H9 (cell line): ENCODE measurements around the gene LRRC3B. TPM values are rescaled to one million over a fixed set of nuclear protein-coding genes. Genes with fewer than 3 reads are reported as not detected.
A peak's percentile ranks its signal among the peaks of the same experiment; 100 is the strongest.

Experiments
- DNase-seq: peaks from one replicate; pipeline ENCODE4 v3.0.0-alpha.2; 2017
- H2AFZ ChIP-seq: one replicate; pipeline ENCODE4 v1.6.1; 2013; ENCODE audit warnings: mild to moderate bottlenecking, low read length, control low read depth, moderate library complexity
- H2AK5ac ChIP-seq: 2 replicates; pipeline ENCODE4 v1.6.1; 2013; ENCODE audit warnings: low read length, control low read depth, mixed read lengths; ENCODE audit not compliant: insufficient read length
- H2BK120ac ChIP-seq: one replicate; pipeline ENCODE4 v1.6.1; 2013; ENCODE audit warnings: low read depth, mild to moderate bottlenecking, low read length, control low read depth, inconsistent platforms; ENCODE audit not compliant: poor library complexity, severe bottlenecking
- H2BK12ac ChIP-seq: 2 replicates; pipeline ENCODE4 v1.6.1; 2013; ENCODE audit warnings: low read length, control low read depth, mixed read lengths, low read depth; ENCODE audit not compliant: insufficient read length
- H2BK15ac ChIP-seq: 2 replicates; pipeline ENCODE4 v1.6.1; 2013; ENCODE audit warnings: low read depth, low read length, control low read depth
- H2BK20ac ChIP-seq: one replicate; pipeline ENCODE4 v1.6.1; 2013; ENCODE audit warnings: low read depth, mild to moderate bottlenecking, low read length, control low read depth, inconsistent platforms; ENCODE audit not compliant: poor library complexity, severe bottlenecking
- H2BK5ac ChIP-seq: 2 replicates; pipeline ENCODE4 v1.6.1; 2013; ENCODE audit warnings: low read length, control low read depth, mixed read lengths; ENCODE audit not compliant: insufficient read length
- H3K14ac ChIP-seq: 2 replicates; pipeline ENCODE4 v1.6.1; 2013; ENCODE audit warnings: low read length, control low read depth; ENCODE audit not compliant: insufficient read depth
- H3K18ac ChIP-seq: 2 replicates; pipeline ENCODE4 v1.6.1; 2013; ENCODE audit warnings: low read depth, mild to moderate bottlenecking, mixed read lengths, low read length, control low read depth; ENCODE audit not compliant: insufficient read length
- H3K23ac ChIP-seq: 2 replicates; pipeline ENCODE4 v1.6.1; 2013; ENCODE audit warnings: low read length, control low read depth, mixed read lengths, low read depth; ENCODE audit not compliant: insufficient read length
- H3K23me2 ChIP-seq: 2 replicates; pipeline ENCODE4 v1.6.1; 2013; ENCODE audit warnings: low read depth, mild to moderate bottlenecking, mixed read lengths, low read length, control low read depth; ENCODE audit not compliant: insufficient read length, poor library complexity, severe bottlenecking
- H3K27ac ChIP-seq: 2 replicates; pipeline ENCODE4 v1.5.1; 2013; ENCODE audit warnings: low read length, control low read depth, mixed read lengths, low read depth; ENCODE audit not compliant: insufficient read length
- H3K27me3 ChIP-seq: 2 replicates; pipeline ENCODE4 v1.6.1; 2013; ENCODE audit warnings: low read length, control low read depth, inconsistent platforms; ENCODE audit not compliant: insufficient read depth
- H3K4ac ChIP-seq: 2 replicates; pipeline ENCODE4 v1.6.1; 2013; ENCODE audit warnings: low read depth, mild to moderate bottlenecking, control low read depth, inconsistent platforms, low read length, moderate library complexity
- H3K4me1 ChIP-seq: 2 replicates; pipeline ENCODE4 v1.6.1; 2013; ENCODE audit warnings: low read length, control low read depth, inconsistent platforms; ENCODE audit not compliant: insufficient read depth
- H3K4me2 ChIP-seq: 2 replicates; pipeline ENCODE4 v1.6.1; 2013; ENCODE audit warnings: low read length, control low read depth, mixed read lengths; ENCODE audit not compliant: insufficient read length, insufficient read depth
- H3K56ac ChIP-seq: 2 replicates; pipeline ENCODE4 v1.6.1; 2013; ENCODE audit warnings: low read depth, mild to moderate bottlenecking, mixed read lengths, low read length, control low read depth; ENCODE audit not compliant: insufficient read length
- H3K79me1 ChIP-seq: 2 replicates; pipeline ENCODE4 v1.6.1; 2013; ENCODE audit warnings: low read depth, mild to moderate bottlenecking, moderate library complexity, low read length, control low read depth, inconsistent platforms; ENCODE audit not compliant: insufficient read depth, poor library complexity, severe bottlenecking
- H3K79me2 ChIP-seq: 2 replicates; pipeline ENCODE4 v1.6.1; 2013; ENCODE audit warnings: low read length, control low read depth, inconsistent platforms; ENCODE audit not compliant: insufficient read depth
- H3K9ac ChIP-seq: 2 replicates; pipeline ENCODE4 v1.6.1; 2013; ENCODE audit warnings: low read length, control low read depth, mixed read lengths; ENCODE audit not compliant: insufficient read length; ENCODE audit errors: extremely low read depth
- H3K9me3 ChIP-seq: one replicate; pipeline ENCODE4 v1.6.1; 2013; ENCODE audit warnings: low read depth, low read length, inconsistent platforms; ENCODE audit not compliant: control insufficient read depth
- H3T11ph ChIP-seq: one replicate; pipeline ENCODE4 v1.6.1; 2013; ENCODE audit warnings: mild to moderate bottlenecking, low read length, control low read depth, inconsistent platforms
- H4K20me1 ChIP-seq: one replicate; pipeline ENCODE4 v1.6.1; 2013; ENCODE audit not compliant: control insufficient read depth, insufficient read length, insufficient read depth
- H4K5ac ChIP-seq: 2 replicates; pipeline ENCODE4 v1.6.1; 2013; ENCODE audit warnings: low read depth, mild to moderate bottlenecking, mixed read lengths, low read length, control low read depth; ENCODE audit not compliant: insufficient read length
- H4K8ac ChIP-seq: replicated peaks from 2 replicates; pipeline ENCODE4 v1.6.1; 2013; ENCODE audit warnings: low read length, control low read depth, mixed read lengths, low read depth; ENCODE audit not compliant: insufficient read length
- H4K91ac ChIP-seq: 2 replicates; pipeline ENCODE4 v1.6.1; 2013; ENCODE audit warnings: low read depth, mild to moderate bottlenecking, moderate library complexity, mixed read lengths, low read length, control low read depth; ENCODE audit not compliant: insufficient read length
- H3K27ac Mint-ChIP-seq, 3 experiments: 2 replicates in 2 of 3; 3 replicates in 1 of 3; pipeline ENCODE4 v1.8.0; 2020 to 2021; ENCODE audit warnings: mixed read lengths in 3 of 3, mild to moderate bottlenecking in 1 of 3, moderate library complexity in 1 of 3
- H3K27me3 Mint-ChIP-seq: 2 replicates; pipeline ENCODE4 v1.8.0; 2021; ENCODE audit warnings: low read depth, mild to moderate bottlenecking, moderate library complexity, mixed read lengths
- H3K36me3 Mint-ChIP-seq, 3 experiments: 2 replicates in 2 of 3; 3 replicates in 1 of 3; pipeline ENCODE4 v1.8.0; 2020 to 2021; ENCODE audit warnings: low read depth in 3 of 3, mixed read lengths in 3 of 3; ENCODE audit not compliant: insufficient read depth in 1 of 3
- H3K4me1 Mint-ChIP-seq, 2 experiments: 2 replicates each; pipeline ENCODE4 v1.8.0; 2020; ENCODE audit warnings: mixed read lengths in 2 of 2
- H3K4me3 Mint-ChIP-seq, 2 experiments: 2 replicates in 1 of 2; 3 replicates in 1 of 2; pipeline ENCODE4 v1.8.0; 2020 to 2021; ENCODE audit warnings: mild to moderate bottlenecking in 2 of 2, mixed read lengths in 2 of 2, moderate library complexity in 1 of 2
- H3K9me3 Mint-ChIP-seq, 2 experiments: 2 replicates in 1 of 2; 3 replicates in 1 of 2; pipeline ENCODE4 v1.8.0; 2020; ENCODE audit warnings: mild to moderate bottlenecking in 2 of 2, mixed read lengths in 2 of 2, moderate library complexity in 1 of 2
- WGBS: extraction: QIAGEN DNeasy Blood & Tissue Kit; methylation state at CpG from one replicate; pipeline ENCODE4 v1.1.7; 2013; ENCODE audit warnings: missing lambda C conversion rate, low lambda C conversion rate, mixed read lengths; ENCODE audit not compliant: insufficient read length; ENCODE audit errors: extremely low coverage; 5-methylcytosine and 5-hydroxymethylcytosine counted together
- total RNA-seq: library from RNA; stranded (reverse); gene quantifications from 2 replicates; pipeline ENCODE4 v1.2.1, GENCODE V29; 2021
- TF ChIP-seq, protein P1 (sequence below): fragments of 200-600 bp; sonication (generic); conservative IDR thresholded peaks from 3 replicates; pipeline ENCODE4 v1.8.0; 2021; ENCODE audit warnings: antibody characterized with exemption, mild to moderate bottlenecking

The LRRC3B gene
- total RNA-seq, 1 experiment from 2014 or later = 0.35 TPM

DNA sequence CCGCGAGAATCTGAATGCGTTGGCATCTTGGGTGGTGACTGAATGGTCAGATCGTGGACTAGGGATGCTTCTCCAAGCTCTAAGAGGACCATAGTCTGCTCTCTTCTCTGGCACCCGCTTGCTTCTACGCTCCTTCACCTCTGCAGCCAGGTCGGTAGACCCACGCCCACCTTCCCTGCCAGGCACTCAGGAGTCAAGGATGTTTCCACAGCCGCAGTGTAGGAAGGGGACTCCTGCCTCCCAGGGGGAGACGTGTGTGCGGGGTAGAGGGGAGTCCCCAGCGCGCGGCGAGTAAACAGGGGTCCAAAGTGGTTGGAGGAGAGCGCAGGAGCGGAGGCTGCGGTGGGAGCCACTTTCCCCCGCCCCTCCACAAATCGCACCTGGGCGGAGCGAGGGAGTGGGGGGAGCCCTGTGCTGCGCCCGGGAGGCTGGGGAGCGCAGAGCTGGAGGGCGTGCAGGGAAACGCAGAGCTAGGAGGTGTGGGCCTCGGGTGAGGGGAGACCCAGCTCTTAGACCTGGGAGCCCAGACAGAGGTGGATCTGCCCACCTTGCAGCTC is 1.7 kb downstream of the LRRC3B start:
- peaks cover 2% of the 10 kb centered on the region; the same call in 1 of the 2 replicates for H3K4me1 ChIP-seq
- H2BK120ac ChIP-seq = no peak overlapping the region
- Mint-ChIP-seq H3K4me1 (peaks cover 27 to 34% of the 10 kb centered on the region in 2 experiments), H3K4me3 (peak overlapping the region; percentile 66 to 88), H3K27me3 (peaks cover 82% of the 10 kb centered on the region), H3K27ac (no peak overlapping the region), H3K9me3 (no peaks in the 10 kb centered on the region), H3K36me3 (no peaks in the 10 kb centered on the region; a peak in 1 of 7 replicates)
- H3K27me3 ChIP-seq = peaks cover 46% of the 10 kb centered on the region
- H4K91ac ChIP-seq = no peak overlapping the region
- H3K79me2 ChIP-seq = no peaks in the 10 kb centered on the region
- peak overlapping the region; percentile 1 for H3K9ac ChIP-seq
- no peak overlapping the region for H2BK15ac ChIP-seq
- no peak overlapping the region for H2BK20ac ChIP-seq
- H3K4ac ChIP-seq = no peak overlapping the region
- H3K18ac ChIP-seq = no peak overlapping the region
- H3K23ac ChIP-seq = no peak overlapping the region
- H3K79me1 ChIP-seq = no peaks in the 10 kb centered on the region
- no peak overlapping the region for H3K56ac ChIP-seq
- no peak overlapping the region for H2AK5ac ChIP-seq
- H3T11ph ChIP-seq = no peak overlapping the region
- H3K4me2 ChIP-seq = peak overlapping the region; percentile 94
- no peak overlapping the region for H4K5ac ChIP-seq
- H3K27ac ChIP-seq = no peak overlapping the region
- H2BK5ac ChIP-seq = no peak overlapping the region
- no peak overlapping the region for H2BK12ac ChIP-seq
- H3K9me3 ChIP-seq = no peaks in the 10 kb centered on the region
- H4K8ac ChIP-seq = no peak overlapping the region
- no peaks in the 10 kb centered on the region for H4K20me1 ChIP-seq
- TF ChIP-seq, protein P1, sequence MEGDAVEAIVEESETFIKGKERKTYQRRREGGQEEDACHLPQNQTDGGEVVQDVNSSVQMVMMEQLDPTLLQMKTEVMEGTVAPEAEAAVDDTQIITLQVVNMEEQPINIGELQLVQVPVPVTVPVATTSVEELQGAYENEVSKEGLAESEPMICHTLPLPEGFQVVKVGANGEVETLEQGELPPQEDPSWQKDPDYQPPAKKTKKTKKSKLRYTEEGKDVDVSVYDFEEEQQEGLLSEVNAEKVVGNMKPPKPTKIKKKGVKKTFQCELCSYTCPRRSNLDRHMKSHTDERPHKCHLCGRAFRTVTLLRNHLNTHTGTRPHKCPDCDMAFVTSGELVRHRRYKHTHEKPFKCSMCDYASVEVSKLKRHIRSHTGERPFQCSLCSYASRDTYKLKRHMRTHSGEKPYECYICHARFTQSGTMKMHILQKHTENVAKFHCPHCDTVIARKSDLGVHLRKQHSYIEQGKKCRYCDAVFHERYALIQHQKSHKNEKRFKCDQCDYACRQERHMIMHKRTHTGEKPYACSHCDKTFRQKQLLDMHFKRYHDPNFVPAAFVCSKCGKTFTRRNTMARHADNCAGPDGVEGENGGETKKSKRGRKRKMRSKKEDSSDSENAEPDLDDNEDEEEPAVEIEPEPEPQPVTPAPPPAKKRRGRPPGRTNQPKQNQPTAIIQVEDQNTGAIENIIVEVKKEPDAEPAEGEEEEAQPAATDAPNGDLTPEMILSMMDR = no peak
- no CpG with 5 or more reads among the region's 28 CpGs for WGBS
- peak; percentile 59 for DNase-seq
- peaks cover 29% of the 10 kb centered on the region for H3K23me2 ChIP-seq
- H3K14ac ChIP-seq = no peak overlapping the region
- H2AFZ ChIP-seq = no peak overlapping the region
